Naive thymus-derived CD4-positive, alpha-beta T cell (primary cell): Measurements from ENCODE around the gene TBC1D9. TPM values are rescaled to one million over a fixed set of nuclear protein-coding genes. Genes with fewer than 3 reads are reported as not detected.

Source experiments
- ATAC-seq: fragments of 150-1000 bp; cut with Tn5 transposase; 2 replicates; pipeline ENCODE4 v1.10.0; 2021; ENCODE audit warnings: mild to moderate bottlenecking, moderate library complexity
- CTCF ChIA-PET: fragments of 350-600 bp; sonication (Branson Sonifier 250); formaldehyde crosslinking; loops from one replicate; lab custom pipeline; 2021; ENCODE audit warnings: antibody characterized with exemption; lab: Charles Lee
- POLR2A ChIA-PET: fragments of 350-600 bp; sonication (Branson Sonifier 250); formaldehyde crosslinking; loops from one replicate; lab custom pipeline; 2021; ENCODE audit warnings: antibody characterized with exemption, inconsistent platforms; lab: Charles Lee
- DNase-seq, 9 donors: peaks; one replicate each; pipeline versions ENCODE4 v3.0.0 to v3.0.0-alpha.2; 2020 to 2022; ENCODE audit warnings: mixed read lengths in 1 of 9
- H3K27ac ChIP-seq: one replicate; pipeline ENCODE4 v1.7.0; 2013; ENCODE audit warnings: mild to moderate bottlenecking, low read depth, low read length, moderate library complexity
- H3K27me3 ChIP-seq, 2 donors: one replicate each; pipeline ENCODE4 v1.7.0; 2013; ENCODE audit warnings: low read length in 2 of 2, mild to moderate bottlenecking in 2 of 2, moderate library complexity in 2 of 2; ENCODE audit not compliant: control insufficient read depth in 2 of 2, insufficient read depth in 2 of 2
- H3K36me3 ChIP-seq, 3 experiments: 1 replicate in 2 of 3; 2 replicates in 1 of 3; pipeline ENCODE4 v1.7.0; 2013; ENCODE audit warnings: low read length in 3 of 3, mild to moderate bottlenecking in 3 of 3, moderate library complexity in 1 of 3; ENCODE audit not compliant: insufficient read depth in 3 of 3, control insufficient read depth in 2 of 3
- H3K4me1 ChIP-seq, 2 donors: one replicate each; pipeline ENCODE4 v1.7.0; 2013; ENCODE audit warnings: low read length in 2 of 2, mild to moderate bottlenecking in 2 of 2, moderate library complexity in 1 of 2; ENCODE audit not compliant: control insufficient read depth in 2 of 2, insufficient read depth in 2 of 2
- H3K4me3 ChIP-seq: 2 replicates; pipeline ENCODE4 v1.7.0; 2013; ENCODE audit warnings: mild to moderate bottlenecking, low read length
- H3K9me3 ChIP-seq, 3 experiments: 1 replicate in 2 of 3; 2 replicates in 1 of 3; pipeline ENCODE4 v1.7.0; 2013; ENCODE audit warnings: low read length in 3 of 3; ENCODE audit not compliant: control insufficient read depth in 2 of 3
- H3K27ac Mint-ChIP-seq, 9 donors: one replicate each; pipeline ENCODE4 v1.8.0; 2020 to 2022; ENCODE audit warnings: mixed read lengths in 9 of 9, mild to moderate bottlenecking in 8 of 9, moderate library complexity in 5 of 9, inconsistent platforms in 2 of 9
- H3K27me3 Mint-ChIP-seq, 5 donors: one replicate each; pipeline ENCODE4 v1.8.0; 2021 to 2022; ENCODE audit warnings: mixed read lengths in 5 of 5, mild to moderate bottlenecking in 1 of 5
- H3K36me3 Mint-ChIP-seq, 5 donors: one replicate each; pipeline ENCODE4 v1.8.0; 2020 to 2022; ENCODE audit warnings: mixed read lengths in 5 of 5, mild to moderate bottlenecking in 3 of 5, inconsistent platforms in 1 of 5
- H3K4me1 Mint-ChIP-seq, 7 donors: one replicate each; pipeline ENCODE4 v1.8.0; 2020 to 2022; ENCODE audit warnings: mixed read lengths in 7 of 7, mild to moderate bottlenecking in 3 of 7, inconsistent platforms in 1 of 7
- H3K4me3 Mint-ChIP-seq, 10 donors: one replicate each; pipeline ENCODE4 v1.8.0; 2020 to 2022; ENCODE audit warnings: mild to moderate bottlenecking in 10 of 10, mixed read lengths in 10 of 10, moderate library complexity in 6 of 10, inconsistent platforms in 2 of 10
- H3K9me3 Mint-ChIP-seq, 11 donors: one replicate each; pipeline ENCODE4 v1.8.0; 2020 to 2022; ENCODE audit warnings: mixed read lengths in 11 of 11, mild to moderate bottlenecking in 4 of 11, inconsistent platforms in 1 of 11, moderate library complexity in 1 of 11
- intact Hi-C, 2 donors: fragments of 100-400 bp; cut with micrococcal nuclease; formaldehyde crosslinking; loops; one replicate each; pipeline ENCODE4 v1.15.1; 2023
- polyA plus RNA-seq, 2 donors: library from polyadenylated mRNA; unstranded; fragments of 300-500 nt; fragmentation: Illumina TruSeq; gene quantifications; one replicate each; pipeline ENCODE4 v1.2.3, GENCODE V29; 2021
- total RNA-seq, 6 experiments: library from RNA in 5 of 6; stranded (reverse) in 5 of 6; gene quantifications; 1 replicate in 5 of 6; 2 replicates in 1 of 6; pipeline ENCODE4 v1.2.3 and lab custom pipeline; 2021 to 2026

TBC1D9 gene
- total and polyA plus RNA-seq, 7 experiments from 2014 or later = 0.13 to 13.9 (median 0.49) TPM; not detected in 2

DNA sequence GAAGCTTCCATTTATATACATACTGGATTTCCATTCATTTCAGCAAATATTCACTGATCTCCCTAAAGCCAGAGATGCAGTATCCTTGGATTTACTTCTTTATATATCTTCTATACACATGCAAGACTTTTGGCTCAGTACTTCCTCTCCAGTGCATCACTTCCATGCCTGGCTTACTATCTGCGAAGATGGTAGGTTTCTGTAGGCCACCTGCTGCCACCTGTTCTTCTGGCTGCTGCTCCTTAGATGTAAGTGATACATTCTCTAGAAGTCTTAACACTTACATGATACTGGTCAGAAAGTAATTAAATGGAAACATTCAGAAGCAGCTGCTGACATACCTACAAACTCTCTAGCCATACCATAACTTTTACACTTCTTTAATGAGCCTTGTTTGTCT, 48.9 kb downstream of the TBC1D9 start:
- Mint-ChIP-seq H3K27me3 (peaks cover 0 to 9% (median 4%) of the 10 kb centered on the region in 5 donors), H3K27ac (no peak overlapping the region), H3K36me3 (no peaks in the 10 kb centered on the region), H3K9me3 (peaks cover 0 to 3% (median 0%) of the 10 kb centered on the region in 11 donors), H3K4me3 (no peak overlapping the region), H3K4me1 (peaks cover 0 to 11% (median 0%) of the 10 kb centered on the region in 7 donors)
- ChIA-PET CTCF (no interaction called here), POLR2A (no interaction called here)
- DNase-seq (no peak), ATAC-seq (no peak)
- Histone ChIP-seq H3K27ac (no peak overlapping the region), H3K36me3 (no peaks in the 10 kb centered on the region), H3K4me3 (no peak overlapping the region), H3K27me3 (no peaks in the 10 kb centered on the region), H3K9me3 (no peaks in the 10 kb centered on the region), H3K4me1 (no peaks in the 10 kb centered on the region)
- intact Hi-C loops = no loop called here

DNA sequence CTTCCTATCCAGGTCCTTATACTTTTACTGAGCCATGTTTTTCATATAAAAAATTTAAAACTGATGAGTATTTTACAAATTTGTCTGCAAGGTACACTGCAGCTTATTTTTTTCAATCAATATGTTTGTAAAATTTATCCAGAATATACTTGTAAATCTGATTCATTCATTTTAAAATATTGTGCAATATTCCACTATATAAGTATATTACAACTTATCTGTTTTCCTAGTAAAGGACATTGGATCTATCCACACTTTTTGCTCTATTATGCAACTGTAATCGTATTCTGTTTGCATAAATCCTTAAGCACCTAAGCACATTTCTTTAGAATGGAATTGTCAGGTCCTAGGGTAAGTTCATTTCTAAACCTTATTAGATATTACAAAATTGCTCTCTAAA, 49.5 kb downstream of the TBC1D9 start:
- H3K4me3 ChIP-seq = no peak overlapping the region
- CTCF ChIA-PET = no interaction called here
- POLR2A ChIA-PET = no interaction called here

GRCh38 chr4:140706276-140706625, 49.9 kb downstream of the TBC1D9 start:
- Histone ChIP-seq H3K4me3 (no peak overlapping the region), H3K36me3 (no peaks in the 10 kb centered on the region), H3K4me1 (no peaks in the 10 kb centered on the region), H3K27ac (no peak overlapping the region), H3K9me3 (no peaks in the 10 kb centered on the region), H3K27me3 (no peaks in the 10 kb centered on the region)
- POLR2A ChIA-PET = no interaction called here
- intact Hi-C loops = no loop called here
- H3K36me3 Mint-ChIP-seq = no peaks in the 10 kb centered on the region
- H3K9me3 Mint-ChIP-seq = peaks cover 0 to 3% (median 0%) of the 10 kb centered on the region in 11 donors
- ATAC-seq = no peak
- CTCF ChIA-PET = no interaction called here
- peaks cover 0 to 11% (median 0%) of the 10 kb centered on the region in 7 donors for H3K4me1 Mint-ChIP-seq
- peak overlapping the region in 1 of 9 donors; percentile 15 for H3K27ac Mint-ChIP-seq
- DNase-seq = no peak
- H3K4me3 Mint-ChIP-seq = no peak overlapping the region
- peaks cover 0 to 9% (median 4%) of the 10 kb centered on the region in 5 donors for H3K27me3 Mint-ChIP-seq

More for the DNA sequence above, 49.5 kb downstream of the TBC1D9 start:
- Histone ChIP-seq H3K9me3 (no peaks in the 10 kb centered on the region), H3K27me3 (no peaks in the 10 kb centered on the region), H3K36me3 (no peaks in the 10 kb centered on the region), H3K4me1 (no peaks in the 10 kb centered on the region), H3K27ac (no peak overlapping the region)
- Mint-ChIP-seq H3K27ac (no peak overlapping the region), H3K4me3 (no peak overlapping the region), H3K9me3 (peaks cover 0 to 3% (median 0%) of the 10 kb centered on the region in 11 donors), H3K4me1 (peaks cover 0 to 11% (median 0%) of the 10 kb centered on the region in 7 donors), H3K27me3 (peaks cover 0 to 9% (median 4%) of the 10 kb centered on the region in 5 donors), H3K36me3 (no peaks in the 10 kb centered on the region)
- DNase-seq (no peak), ATAC-seq (no peak)
- intact Hi-C loops = no loop called here

- Mint-ChIP-seq H3K27me3 (peaks cover 0 to 9% (median 4%) of the 10 kb centered on the region in 5 donors), H3K27ac (peak overlapping the region in 1 of 9 donors; percentile 15), H3K9me3 (peaks cover 0 to 3% (median 0%) of the 10 kb centered on the region in 11 donors), H3K4me3 (no peak overlapping the region), H3K36me3 (no peaks in the 10 kb centered on the region), H3K4me1 (peaks cover 0 to 6% (median 0%) of the 10 kb centered on the region in 7 donors)
- CTCF ChIA-PET = no interaction called here
- no peaks in the 10 kb centered on the region for H3K36me3 ChIP-seq
- POLR2A ChIA-PET = no interaction called here
- no peak for ATAC-seq
- H3K9me3 ChIP-seq = no peaks in the 10 kb centered on the region
- H3K4me3 ChIP-seq = no peak overlapping the region
- no peak overlapping the region for H3K27ac ChIP-seq
- intact Hi-C loops = no loop called here
- no peaks in the 10 kb centered on the region for H3K4me1 ChIP-seq
- H3K27me3 ChIP-seq = no peaks in the 10 kb centered on the region
- no peak for DNase-seq
These were observed 50.4 kb downstream of the TBC1D9 start for GRCh38 chr4:140705625-140706275.

DNA sequence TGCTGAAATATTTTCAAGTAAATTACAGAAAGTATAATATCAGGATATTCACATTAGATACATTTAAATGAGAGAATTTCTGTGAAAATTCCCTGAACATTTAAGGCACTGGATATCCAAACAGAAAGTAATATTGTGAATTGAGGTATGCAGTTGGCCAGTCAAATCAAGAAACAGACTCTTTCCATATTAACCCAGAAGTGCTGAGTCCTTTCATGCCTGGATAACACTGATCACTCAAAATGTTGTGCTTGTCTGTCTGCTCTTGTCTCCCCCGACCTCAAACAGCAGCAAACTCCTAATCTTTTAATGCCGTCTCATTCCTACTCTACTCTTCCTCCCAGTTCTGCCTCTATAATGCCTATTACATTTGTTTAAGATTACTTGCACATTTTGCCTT, 51.2 kb downstream of the TBC1D9 start:
- no peak overlapping the region for H3K4me3 Mint-ChIP-seq
- CTCF ChIA-PET = no interaction called here
- H3K27me3 ChIP-seq = no peaks in the 10 kb centered on the region
- H3K27ac Mint-ChIP-seq = no peak overlapping the region
- H3K36me3 Mint-ChIP-seq = no peaks in the 10 kb centered on the region
- H3K4me1 ChIP-seq = no peaks in the 10 kb centered on the region
- H3K9me3 Mint-ChIP-seq = peaks cover 0 to 3% (median 0%) of the 10 kb centered on the region in 11 donors
- intact Hi-C loops = no loop called here
- DNase-seq (no peak), ATAC-seq (no peak)
- peaks cover 0 to 9% (median 4%) of the 10 kb centered on the region in 5 donors for H3K27me3 Mint-ChIP-seq
- H3K4me3 ChIP-seq = no peak overlapping the region
- H3K36me3 ChIP-seq = no peaks in the 10 kb centered on the region
- H3K9me3 ChIP-seq = no peaks in the 10 kb centered on the region
- POLR2A ChIA-PET = no interaction called here
- H3K4me1 Mint-ChIP-seq = no peaks in the 10 kb centered on the region
- H3K27ac ChIP-seq = no peak overlapping the region

DNA sequence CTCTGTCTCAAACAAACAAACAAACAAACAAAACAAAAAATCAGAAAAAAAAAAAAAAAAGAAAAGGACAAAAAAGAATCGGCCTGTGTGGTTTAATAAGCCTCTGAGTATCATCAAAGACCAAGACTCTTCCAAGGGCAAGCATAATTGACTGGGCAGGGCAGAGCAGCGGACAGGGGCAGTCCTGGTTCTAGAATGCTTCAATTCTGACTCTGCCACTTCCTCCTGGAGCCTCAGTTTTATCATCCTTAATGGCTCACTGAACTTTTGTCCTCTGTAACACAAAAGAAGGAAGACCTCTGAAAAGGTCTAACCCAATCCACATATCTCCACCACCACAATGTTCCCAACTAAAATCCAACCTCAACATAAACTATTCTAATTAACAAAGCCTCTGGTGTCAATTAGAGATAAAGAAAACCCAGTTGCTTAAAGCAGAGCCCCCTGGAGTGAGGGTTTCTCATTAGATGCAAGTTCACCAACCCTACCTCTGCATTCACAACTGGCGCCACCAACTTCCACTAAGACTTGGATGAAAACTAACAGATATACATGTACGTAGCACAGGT, 51.7 kb downstream of the TBC1D9 start:
- Histone ChIP-seq H3K4me1 (no peaks in the 10 kb centered on the region), H3K27me3 (no peaks in the 10 kb centered on the region), H3K9me3 (no peaks in the 10 kb centered on the region), H3K4me3 (no peak overlapping the region), H3K36me3 (no peaks in the 10 kb centered on the region), H3K27ac (no peak overlapping the region)
- no peaks in the 10 kb centered on the region for H3K4me1 Mint-ChIP-seq
- H3K4me3 Mint-ChIP-seq = no peak overlapping the region
- intact Hi-C loops = no loop called here
- no peak for DNase-seq
- ATAC-seq = no peak
- ChIA-PET CTCF (no interaction called here), POLR2A (no interaction called here)
- peaks cover 0 to 3% (median 0%) of the 10 kb centered on the region in 11 donors for H3K9me3 Mint-ChIP-seq
- peaks cover 0 to 9% (median 4%) of the 10 kb centered on the region in 5 donors for H3K27me3 Mint-ChIP-seq
- H3K27ac Mint-ChIP-seq = no peak overlapping the region
- no peaks in the 10 kb centered on the region for H3K36me3 Mint-ChIP-seq

GRCh38 chr4:140703463-140703862, 52.7 kb downstream of the TBC1D9 start:
- Histone ChIP-seq H3K4me1 (no peaks in the 10 kb centered on the region), H3K9me3 (no peaks in the 10 kb centered on the region), H3K27ac (no peak overlapping the region), H3K4me3 (no peak overlapping the region), H3K27me3 (no peaks in the 10 kb centered on the region), H3K36me3 (no peaks in the 10 kb centered on the region)
- DNase-seq (no peak), ATAC-seq (no peak)
- Mint-ChIP-seq H3K27ac (no peak overlapping the region), H3K36me3 (no peaks in the 10 kb centered on the region), H3K4me1 (no peaks in the 10 kb centered on the region), H3K9me3 (peaks cover 0 to 3% (median 0%) of the 10 kb centered on the region in 11 donors), H3K4me3 (no peak overlapping the region), H3K27me3 (peaks cover 0 to 4% (median 1%) of the 10 kb centered on the region in 5 donors)
- intact Hi-C loops = no loop called here
- ChIA-PET CTCF (no interaction called here), POLR2A (no interaction called here)
